Immature natural killer cell (primary cell): ENCODE measurements around the gene DHRS7B. TPM values are rescaled to one million over a fixed set of nuclear protein-coding genes. Genes with fewer than 3 reads are reported as not detected.
A peak's percentile ranks its signal among the peaks of the same experiment; 100 is the strongest.
"Not testable (repeated sequence)": the region's sequence is repeated elsewhere in the genome, so short reads cannot be mapped to it uniquely, and the experiment has no call there.

Experiments used
- DNase-seq, 3 donors: peaks; one replicate each; pipeline ENCODE4 v3.0.0; 2022; ENCODE audit warnings: mixed read lengths in 1 of 3
- H3K27ac Mint-ChIP-seq, 6 donors: one replicate each; pipeline ENCODE4 v1.8.0; 2020; ENCODE audit warnings: mixed read lengths in 6 of 6, mild to moderate bottlenecking in 5 of 6, inconsistent platforms in 4 of 6, moderate library complexity in 3 of 6
- H3K27me3 Mint-ChIP-seq, 3 donors: one replicate each; pipeline ENCODE4 v1.8.0; 2020 to 2021; ENCODE audit warnings: low read depth in 3 of 3, mild to moderate bottlenecking in 3 of 3, mixed read lengths in 3 of 3, moderate library complexity in 3 of 3, inconsistent platforms in 1 of 3
- H3K36me3 Mint-ChIP-seq, 3 donors: one replicate each; pipeline ENCODE4 v1.8.0; 2020; ENCODE audit warnings: mixed read lengths in 3 of 3, inconsistent platforms in 2 of 3, mild to moderate bottlenecking in 2 of 3
- H3K4me1 Mint-ChIP-seq, 2 donors: one replicate each; pipeline ENCODE4 v1.8.0; 2020; ENCODE audit warnings: inconsistent platforms in 2 of 2, mild to moderate bottlenecking in 2 of 2, mixed read lengths in 2 of 2, moderate library complexity in 1 of 2
- H3K4me3 Mint-ChIP-seq, 5 donors: one replicate each; pipeline ENCODE4 v1.8.0; 2020; ENCODE audit warnings: mild to moderate bottlenecking in 5 of 5, mixed read lengths in 5 of 5, inconsistent platforms in 3 of 5, moderate library complexity in 3 of 5
- H3K9me3 Mint-ChIP-seq, 6 donors: one replicate each; pipeline ENCODE4 v1.8.0; 2020; ENCODE audit warnings: mild to moderate bottlenecking in 6 of 6, mixed read lengths in 6 of 6, inconsistent platforms in 4 of 6, moderate library complexity in 3 of 6
- polyA plus RNA-seq, 3 donors: library from polyadenylated mRNA; unstranded; fragments of 300-500 nt; fragmentation: Illumina TruSeq; gene quantifications; one replicate each; pipeline ENCODE4 v1.2.3, GENCODE V29; 2021

The DHRS7B gene
- polyA plus RNA-seq, 3 donors from 2014 or later = 11.3 to 15.3 (median 12.9) TPM

DNA sequence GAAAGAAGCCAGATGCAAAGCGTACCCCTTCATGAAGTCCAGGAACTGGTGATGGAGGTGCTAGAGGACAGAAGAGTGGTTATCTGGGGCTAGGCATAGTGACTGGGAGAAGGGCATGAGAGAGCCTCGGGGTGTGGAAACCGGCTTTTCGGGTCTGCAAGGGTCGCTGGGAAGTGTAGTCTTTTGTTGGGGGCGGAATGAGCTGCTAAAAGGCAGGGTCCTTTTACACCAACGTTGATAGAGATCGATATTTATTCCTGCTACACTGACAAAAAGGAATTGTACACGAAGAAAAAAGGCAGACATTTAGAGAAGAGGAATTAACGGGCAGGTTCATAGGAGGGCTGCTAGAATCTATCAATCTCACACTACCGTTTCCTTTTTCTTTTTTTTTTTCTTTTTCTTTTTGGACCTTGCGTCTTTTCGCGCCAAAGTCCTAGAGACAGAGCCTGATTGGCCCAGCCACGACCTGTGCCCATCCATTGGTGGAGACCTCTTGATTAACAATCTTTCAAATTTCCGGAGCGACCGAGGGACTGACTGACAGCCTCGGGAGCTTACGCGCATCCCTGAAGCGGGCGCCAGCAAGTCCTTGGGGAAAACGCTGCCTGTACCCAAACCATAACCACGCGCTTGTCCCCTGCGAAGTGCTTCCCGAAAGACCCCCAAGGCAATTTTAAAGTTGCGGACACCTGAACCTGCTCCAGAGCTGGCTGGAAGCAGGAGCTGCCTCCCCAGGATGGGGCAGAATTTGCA, 27.7 kb upstream of the DHRS7B start:
- peak; percentile 47 to 54 (median 51) for DNase-seq
- Mint-ChIP-seq H3K36me3 (no peaks in the 10 kb centered on the region), H3K4me3 (peak overlapping the region; percentile 82 to 95 (median 84)), H3K9me3 (no peaks in the 10 kb centered on the region), H3K4me1 (peaks cover 13 to 20% of the 10 kb centered on the region in 2 donors), H3K27ac (peak overlapping the region in 4 of 6 donors; percentile 47 to 73 (median 60)), H3K27me3 (peaks cover 2 to 12% (median 2%) of the 10 kb centered on the region in 3 donors)

- no peak for DNase-seq
- no peaks in the 10 kb centered on the region for H3K36me3 Mint-ChIP-seq
- no peak overlapping the region for H3K27ac Mint-ChIP-seq
- peaks cover 0 to 12% (median 1%) of the 10 kb centered on the region in 3 donors for H3K27me3 Mint-ChIP-seq
- no peaks in the 10 kb centered on the region for H3K9me3 Mint-ChIP-seq
- H3K4me3 Mint-ChIP-seq = no peak overlapping the region
- H3K4me1 Mint-ChIP-seq = peaks cover 13 to 20% of the 10 kb centered on the region in 2 donors
Measured at GRCh38 chr17:21100636-21101035, 26.1 kb upstream of the DHRS7B start.

DNA sequence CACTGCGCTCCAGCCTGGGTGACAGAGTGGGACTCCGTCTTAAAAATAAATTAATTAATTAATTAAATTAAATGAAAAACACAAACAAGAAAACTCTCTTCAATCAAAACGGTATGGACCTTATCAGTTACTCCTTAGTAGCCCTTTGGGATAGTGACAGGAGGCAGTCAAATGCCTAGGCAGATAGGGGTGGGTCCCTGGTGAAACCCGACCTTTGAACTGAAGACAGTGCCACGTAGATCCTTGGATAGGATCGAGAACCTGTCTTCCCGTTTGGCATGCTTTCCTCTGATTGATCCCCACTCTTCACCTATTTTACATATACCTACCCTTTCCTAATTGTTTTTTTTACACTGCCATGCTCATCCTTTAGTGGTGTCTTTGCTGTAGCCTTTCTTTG, 22.2 kb upstream of the DHRS7B start:
- Mint-ChIP-seq H3K27ac (no peak overlapping the region), H3K27me3 (peaks cover 0 to 5% (median 3%) of the 10 kb centered on the region in 3 donors), H3K9me3 (no peaks in the 10 kb centered on the region), H3K4me1 (peaks cover 2 to 4% of the 10 kb centered on the region in 2 donors), H3K4me3 (no peak overlapping the region), H3K36me3 (no peaks in the 10 kb centered on the region)
- DNase-seq = no peak

DNA sequence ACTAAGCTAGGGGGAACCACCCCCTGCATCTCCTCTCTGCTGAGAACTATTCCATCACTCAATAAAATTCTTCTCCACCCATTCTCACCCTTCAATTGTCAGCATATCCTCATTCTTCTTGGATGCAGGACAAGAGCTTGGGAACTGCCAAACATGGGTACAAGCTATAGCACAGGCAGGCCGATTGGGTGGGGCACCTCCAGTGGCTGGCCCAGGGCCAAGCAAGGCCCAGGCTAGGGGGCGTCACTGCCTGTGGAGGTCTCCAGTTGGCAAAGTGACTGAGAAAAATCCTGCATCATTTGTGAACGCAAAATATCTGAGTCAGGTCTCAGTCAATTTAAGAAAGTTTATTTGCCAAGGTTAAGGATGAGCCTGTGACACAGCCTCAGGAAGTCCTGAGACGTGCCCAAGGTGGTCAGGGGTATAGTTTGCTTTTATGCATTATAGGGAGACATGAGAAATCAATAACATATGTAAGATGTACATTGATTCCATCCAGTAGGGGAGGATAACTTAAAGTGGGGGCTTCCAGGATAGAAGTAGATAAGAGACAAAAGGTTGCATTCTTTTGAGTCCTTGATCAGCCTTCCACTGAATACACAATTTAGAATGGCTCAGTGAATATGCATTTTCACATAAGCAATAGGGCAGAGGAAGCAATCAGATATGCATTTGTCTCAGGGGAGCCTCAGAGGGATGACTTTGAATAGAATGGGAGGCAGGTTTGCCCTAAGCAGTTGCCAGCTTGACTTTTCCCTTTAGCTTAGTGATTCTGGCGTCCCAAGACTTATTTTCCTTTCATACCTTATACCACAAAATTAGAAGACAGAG, 21.5 kb upstream of the DHRS7B start:
- Mint-ChIP-seq H3K36me3 (no peaks in the 10 kb centered on the region), H3K27me3 (peaks cover 0 to 4% (median 3%) of the 10 kb centered on the region in 3 donors), H3K27ac (no peak overlapping the region), H3K9me3 (no peaks in the 10 kb centered on the region), H3K4me1 (no peaks in the 10 kb centered on the region), H3K4me3 (no peak overlapping the region)
- no peak for DNase-seq

DNA sequence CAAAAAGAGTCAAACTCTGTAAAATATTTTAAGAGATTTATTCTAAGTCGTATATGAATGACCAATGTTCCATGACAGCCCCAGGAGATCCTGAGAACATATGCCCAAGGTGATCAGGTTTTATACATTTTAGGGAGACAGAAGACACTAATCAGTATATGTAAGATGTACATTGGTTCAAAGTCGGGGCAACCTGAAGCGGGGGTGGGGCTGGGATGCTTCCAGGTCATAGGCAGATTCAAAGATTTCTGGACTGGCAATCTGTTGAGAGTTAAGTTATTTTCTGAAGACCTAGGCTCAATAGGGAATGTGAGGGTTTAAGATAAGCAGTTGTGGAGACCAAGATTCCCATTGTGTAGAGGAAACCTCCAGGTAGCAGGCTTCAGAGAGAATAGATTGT, 20.4 kb upstream of the DHRS7B start:
- no peaks in the 10 kb centered on the region for H3K36me3 Mint-ChIP-seq
- no peak for DNase-seq
- no peak overlapping the region for H3K4me3 Mint-ChIP-seq
- H3K9me3 Mint-ChIP-seq = no peaks in the 10 kb centered on the region
- H3K4me1 Mint-ChIP-seq = no peaks in the 10 kb centered on the region
- no peak overlapping the region for H3K27ac Mint-ChIP-seq
- peaks cover 0 to 4% (median 3%) of the 10 kb centered on the region in 3 donors for H3K27me3 Mint-ChIP-seq

GRCh38 chr17:21107067-21107650, 19.6 kb upstream of the DHRS7B start:
- H3K4me1 Mint-ChIP-seq, H3K9me3 Mint-ChIP-seq, H3K4me3 Mint-ChIP-seq, H3K36me3 Mint-ChIP-seq, H3K27ac Mint-ChIP-seq, H3K27me3 Mint-ChIP-seq, DNase-seq: not testable (repeated sequence)

- Mint-ChIP-seq H3K4me3 (no peak overlapping the region), H3K27ac (no peak overlapping the region), H3K27me3 (peaks cover under 1 to 3% (median 2%) of the 10 kb centered on the region in 3 donors), H3K9me3 (no peaks in the 10 kb centered on the region), H3K36me3 (no peaks in the 10 kb centered on the region), H3K4me1 (no peaks in the 10 kb centered on the region)
- DNase-seq = no peak
Measured at GRCh38 chr17:21108651-21109050, 18.1 kb upstream of the DHRS7B start.

DNA sequence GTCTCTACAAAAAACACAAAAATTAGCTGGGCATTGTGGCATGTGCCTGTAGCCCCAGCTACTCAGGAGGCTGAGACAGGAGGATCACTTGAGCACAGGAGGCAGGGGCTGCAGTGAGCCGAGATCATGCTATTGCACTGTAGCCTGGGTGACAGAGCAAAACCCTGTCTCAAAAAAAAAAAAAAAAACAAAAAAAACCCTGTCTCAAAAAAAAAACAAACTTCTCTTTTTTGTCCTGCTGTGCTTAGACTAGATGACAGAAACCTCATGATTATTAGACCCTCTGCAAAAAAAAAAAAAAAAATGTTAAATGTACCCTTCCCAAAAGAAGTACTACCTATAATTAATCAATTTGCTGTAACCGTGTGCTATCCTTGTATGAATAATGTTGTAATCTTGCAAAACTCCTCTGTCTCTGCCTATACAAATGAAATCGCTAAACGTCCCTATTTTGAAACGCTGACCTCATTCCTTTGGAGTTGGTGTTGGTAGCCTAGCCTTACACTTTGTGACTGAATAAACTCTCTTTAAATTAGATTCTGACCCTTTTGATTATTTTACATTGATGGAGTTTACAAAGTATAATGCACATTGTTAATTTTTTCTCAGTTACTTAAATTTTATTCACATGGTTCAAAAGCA, 13.6 kb upstream of the DHRS7B start:
- H3K9me3 Mint-ChIP-seq = no peaks in the 10 kb centered on the region
- H3K27ac Mint-ChIP-seq = no peak overlapping the region
- no peaks in the 10 kb centered on the region for H3K4me1 Mint-ChIP-seq
- H3K4me3 Mint-ChIP-seq = no peak overlapping the region
- no peaks in the 10 kb centered on the region for H3K36me3 Mint-ChIP-seq
- peaks cover 0 to 4% (median 4%) of the 10 kb centered on the region in 3 donors for H3K27me3 Mint-ChIP-seq
- no peak for DNase-seq

DNA sequence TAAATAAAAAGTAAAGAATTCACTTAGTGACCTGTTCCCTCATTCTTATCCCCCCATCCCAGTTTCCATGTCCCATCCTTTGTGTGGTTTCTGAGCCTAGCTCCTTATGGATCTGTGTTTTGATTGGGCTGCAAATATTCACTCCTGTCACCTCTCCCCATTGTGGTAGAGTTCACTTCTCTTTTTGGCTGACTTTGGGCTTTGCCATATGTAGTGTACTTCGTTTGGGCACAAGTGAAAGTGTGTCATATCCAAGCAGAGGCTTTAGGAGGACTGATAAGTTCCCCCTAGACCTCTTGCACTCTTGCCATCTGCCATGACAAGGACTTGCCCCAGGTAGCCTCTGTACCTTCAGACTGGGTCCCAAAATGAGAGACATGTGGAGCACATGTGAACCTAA, 13.0 kb upstream of the DHRS7B start:
- no peaks in the 10 kb centered on the region for H3K36me3 Mint-ChIP-seq

DNA sequence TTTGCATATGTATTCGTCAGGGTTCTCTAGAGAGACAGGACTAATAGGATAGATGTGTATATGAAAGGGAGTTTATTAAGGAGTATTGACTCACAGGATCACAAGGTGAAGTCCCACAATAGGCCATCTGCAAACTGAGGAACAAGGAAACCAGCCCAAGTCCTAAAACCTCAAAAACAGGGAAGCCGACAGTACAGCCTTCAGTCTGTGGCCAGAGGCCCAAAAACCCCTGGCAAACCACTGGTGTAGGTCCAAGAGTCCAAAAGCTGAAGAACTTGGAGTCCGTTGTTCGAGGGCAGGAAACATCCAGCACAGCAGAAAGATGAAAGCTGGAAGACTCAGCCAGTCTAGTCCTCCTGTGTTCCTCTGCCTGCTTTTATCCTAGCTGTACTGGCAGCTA, 12.0 kb upstream of the DHRS7B start:
- not testable (repeated sequence) for H3K9me3 Mint-ChIP-seq, H3K4me3 Mint-ChIP-seq, H3K4me1 Mint-ChIP-seq, H3K27ac Mint-ChIP-seq, H3K36me3 Mint-ChIP-seq, H3K27me3 Mint-ChIP-seq, DNase-seq

More for the DNA sequence above, 13.0 kb upstream of the DHRS7B start:
- Mint-ChIP-seq H3K4me3 (no peak overlapping the region), H3K4me1 (no peaks in the 10 kb centered on the region), H3K27me3 (peaks cover 0 to 4% (median 4%) of the 10 kb centered on the region in 3 donors), H3K27ac (no peak overlapping the region), H3K9me3 (no peaks in the 10 kb centered on the region)
- DNase-seq = no peak

- peak overlapping the region in 1 of 5 donors; percentile 30 for H3K4me3 Mint-ChIP-seq
- peaks cover 2 to 12% of the 10 kb centered on the region in 2 donors for H3K4me1 Mint-ChIP-seq
- peak; percentile 62 to 67 (median 63) for DNase-seq
- peaks cover 2 to 12% (median 6%) of the 10 kb centered on the region in 3 donors for H3K27me3 Mint-ChIP-seq
- no peaks in the 10 kb centered on the region for H3K36me3 Mint-ChIP-seq
- H3K27ac Mint-ChIP-seq = no peak overlapping the region
- H3K9me3 Mint-ChIP-seq = no peaks in the 10 kb centered on the region
Measured at GRCh38 chr17:21119247-21119918, 7.4 kb upstream of the DHRS7B start.

DNA sequence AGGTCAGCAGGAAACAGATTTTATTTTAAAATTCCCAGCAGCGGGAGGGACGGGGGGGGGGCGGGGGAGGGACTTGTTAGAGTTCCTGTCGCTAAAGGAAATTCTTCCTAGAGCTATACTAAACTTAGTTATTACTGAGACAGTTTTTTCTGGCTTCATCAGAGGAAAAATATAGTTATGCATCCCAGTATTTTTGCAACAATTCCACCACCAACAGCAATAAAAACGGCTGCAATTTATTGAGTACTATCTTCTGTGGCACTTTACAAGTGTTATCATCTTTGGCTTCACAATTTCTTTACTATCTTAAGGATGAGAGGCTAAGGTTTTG, 6.9 kb upstream of the DHRS7B start:
- DNase-seq = no peak
- H3K27me3 Mint-ChIP-seq = peaks cover 2 to 13% (median 6%) of the 10 kb centered on the region in 3 donors
- H3K27ac Mint-ChIP-seq = no peak overlapping the region
- no peaks in the 10 kb centered on the region for H3K36me3 Mint-ChIP-seq
- no peaks in the 10 kb centered on the region for H3K9me3 Mint-ChIP-seq
- H3K4me3 Mint-ChIP-seq = no peak overlapping the region
- peaks cover 3 to 14% of the 10 kb centered on the region in 2 donors for H3K4me1 Mint-ChIP-seq

- Mint-ChIP-seq H3K4me1 (peaks cover 35 to 46% of the 10 kb centered on the region in 2 donors), H3K27ac (no peak overlapping the region), H3K36me3 (no peaks in the 10 kb centered on the region), H3K27me3 (peaks cover 6 to 19% (median 13%) of the 10 kb centered on the region in 3 donors), H3K9me3 (no peaks in the 10 kb centered on the region), H3K4me3 (no peak overlapping the region)
- DNase-seq = no peak
Measured at GRCh38 chr17:21124086-21124485, 2.7 kb upstream of the DHRS7B start.
